WTC11 (cell line): ENCODE measurements around the gene FSD1L. TPM values are rescaled to one million over a fixed set of nuclear protein-coding genes. Genes with fewer than 3 reads are reported as not detected.

Experiments
- EMX1 ChIP-seq: fragments of 250-450 bp; sonication (Bioruptor Pico); IDR thresholded peaks from 2 replicates; pipeline ENCODE4 v1.8.0; 2021; ENCODE audit warnings: mild to moderate bottlenecking
- FOXP1 ChIP-seq: sonication (generic); formaldehyde crosslinking; IDR thresholded peaks from 2 replicates; pipeline ENCODE4 v1.8.0; 2022; ENCODE audit warnings: missing genetic modification reagents, mild to moderate bottlenecking, moderate library complexity, borderline replicate concordance
- GTF2I ChIP-seq: fragments of 250-450 bp; sonication (Bioruptor Pico); conservative IDR thresholded peaks from 2 replicates; pipeline ENCODE4 v1.4.0; 2021; ENCODE audit warnings: mild to moderate bottlenecking
- KAT7 ChIP-seq: sonication (generic); formaldehyde crosslinking; IDR thresholded peaks from 2 replicates; pipeline ENCODE4 v1.8.1; 2023; ENCODE audit warnings: missing genetic modification reagents, mild to moderate bottlenecking, borderline replicate concordance
- NR2C2 ChIP-seq: sonication (generic); formaldehyde crosslinking; IDR thresholded peaks from 2 replicates; pipeline ENCODE4 v1.8.0; 2022; ENCODE audit warnings: mild to moderate bottlenecking, missing genetic modification reagents
- SMAD3 ChIP-seq: sonication (generic); formaldehyde crosslinking; IDR thresholded peaks from 2 replicates; pipeline ENCODE4 v1.8.0; 2022; ENCODE audit warnings: missing genetic modification reagents, mild to moderate bottlenecking, borderline replicate concordance
- ZNF396 ChIP-seq: fragments of 250-450 bp; sonication (Bioruptor Pico); IDR thresholded peaks from 2 replicates; pipeline ENCODE4 v1.8.0; 2021; ENCODE audit warnings: mild to moderate bottlenecking, moderate library complexity, borderline replicate concordance
- total RNA-seq: library from RNA; stranded (reverse); gene quantifications from 3 replicates; pipeline ENCODE4 v1.2.3, GENCODE V29; 2021
- TF ChIP-seq, protein P1 (sequence below): sonication (generic); formaldehyde crosslinking; IDR thresholded peaks from 2 replicates; pipeline ENCODE4 v1.8.0; 2023; ENCODE audit warnings: missing genetic modification reagents
- TF ChIP-seq, protein P2 (sequence below): fragments of 250-450 bp; sonication (Bioruptor Pico); conservative IDR thresholded peaks from 2 replicates; pipeline ENCODE4 v1.9.0; 2021; ENCODE audit warnings: mild to moderate bottlenecking
- TF ChIP-seq, protein P3 (sequence below): fragments of 250-450 bp; sonication (Bioruptor Pico); IDR thresholded peaks from 2 replicates; pipeline ENCODE4 v1.9.0; 2021; ENCODE audit warnings: moderate library complexity, mild to moderate bottlenecking, inconsistent platforms, borderline replicate concordance
- TF ChIP-seq, protein P4 (sequence below): sonication (generic); formaldehyde crosslinking; IDR thresholded peaks from 2 replicates; pipeline ENCODE4 v1.8.1; 2023; ENCODE audit warnings: mild to moderate bottlenecking, missing genetic modification reagents
- TF ChIP-seq, protein P5 (sequence below): sonication (generic); formaldehyde crosslinking; IDR thresholded peaks from 2 replicates; pipeline ENCODE4 v1.8.0; 2023; ENCODE audit warnings: missing genetic modification reagents, mild to moderate bottlenecking, borderline replicate concordance
- TF ChIP-seq, protein P6 (sequence below): sonication (generic); formaldehyde crosslinking; IDR thresholded peaks from 2 replicates; pipeline ENCODE4 v1.8.0; 2023; ENCODE audit warnings: mild to moderate bottlenecking, missing genetic modification reagents
- TF ChIP-seq, protein P7 (sequence below): sonication (generic); formaldehyde crosslinking; IDR thresholded peaks from 2 replicates; pipeline ENCODE4 v1.8.1; 2022; ENCODE audit warnings: low read depth, missing genetic modification reagents, borderline replicate concordance
- TF ChIP-seq, protein P8 (sequence below): sonication (generic); formaldehyde crosslinking; conservative IDR thresholded peaks from 2 replicates; pipeline ENCODE4 v1.8.1; 2023; ENCODE audit warnings: mild to moderate bottlenecking, low read depth, missing genetic modification reagents, moderate library complexity
- TF ChIP-seq, protein P9 (sequence below): fragments of 200-600 bp; IDR thresholded peaks from 2 replicates; pipeline ENCODE4 v1.8.0; 2022; ENCODE audit warnings: antibody characterized with exemption

FSD1L gene
- total RNA-seq, 1 experiment from 2014 or later, result 5.3 TPM

DNA sequence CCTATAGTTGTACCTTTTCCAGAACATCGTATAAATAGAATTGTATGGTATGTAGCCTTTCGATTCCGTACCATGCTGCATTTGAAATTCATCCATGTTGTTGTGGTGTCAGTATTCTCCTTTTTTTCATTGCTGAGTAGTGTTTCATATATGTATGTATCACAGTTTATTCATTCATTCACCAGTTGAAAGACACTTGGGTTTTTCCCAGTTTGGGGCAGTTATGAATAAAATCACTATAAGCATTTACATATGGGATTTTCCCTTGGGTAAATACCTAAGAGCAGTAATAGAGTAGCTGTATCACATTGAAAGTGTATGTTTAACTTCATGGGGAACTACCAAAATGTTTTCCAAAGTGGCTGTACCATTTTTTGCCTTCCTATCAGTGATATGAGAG is 94.0 kb downstream of the FSD1L start (continued):
- TF ChIP-seq, protein P1, sequence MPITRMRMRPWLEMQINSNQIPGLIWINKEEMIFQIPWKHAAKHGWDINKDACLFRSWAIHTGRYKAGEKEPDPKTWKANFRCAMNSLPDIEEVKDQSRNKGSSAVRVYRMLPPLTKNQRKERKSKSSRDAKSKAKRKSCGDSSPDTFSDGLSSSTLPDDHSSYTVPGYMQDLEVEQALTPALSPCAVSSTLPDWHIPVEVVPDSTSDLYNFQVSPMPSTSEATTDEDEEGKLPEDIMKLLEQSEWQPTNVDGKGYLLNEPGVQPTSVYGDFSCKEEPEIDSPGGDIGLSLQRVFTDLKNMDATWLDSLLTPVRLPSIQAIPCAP (CRISPR knock-in tag), result no peak
- TF ChIP-seq, protein P2, sequence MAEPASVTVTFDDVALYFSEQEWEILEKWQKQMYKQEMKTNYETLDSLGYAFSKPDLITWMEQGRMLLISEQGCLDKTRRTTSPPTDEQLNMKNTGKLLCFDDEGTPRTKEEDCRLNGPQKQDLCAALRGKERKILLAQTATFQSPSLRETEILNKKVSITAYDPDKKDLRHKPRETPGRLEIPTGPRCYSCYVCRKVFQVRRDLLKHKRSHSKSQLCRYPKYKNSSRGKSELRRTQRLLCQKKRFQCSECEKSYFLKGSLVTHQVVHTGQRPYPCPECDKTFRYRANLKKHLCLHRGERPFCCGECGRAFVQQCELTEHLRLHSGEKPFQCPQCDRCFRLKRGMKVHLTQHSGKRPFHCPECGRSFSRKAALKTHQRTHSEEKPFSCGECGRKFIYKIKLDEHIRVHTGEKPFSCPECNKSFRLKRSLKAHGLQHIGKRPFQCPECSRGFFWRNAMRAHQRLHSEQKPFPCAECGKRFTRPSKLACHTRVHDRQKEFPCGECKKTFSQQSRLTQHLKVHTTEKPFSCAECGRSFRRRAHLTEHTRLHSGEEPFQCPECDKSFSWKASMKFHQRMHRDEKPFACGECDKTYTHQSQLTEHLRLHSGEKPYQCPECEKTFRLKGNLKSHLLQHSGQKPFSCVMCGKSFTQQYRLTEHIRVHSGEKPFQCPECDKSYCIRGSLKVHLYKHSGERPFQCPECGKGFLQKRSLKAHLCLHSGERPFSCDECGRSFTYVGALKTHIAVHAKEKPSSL (CRISPR knock-in tag), result no peak
- TF ChIP-seq, protein P3, sequence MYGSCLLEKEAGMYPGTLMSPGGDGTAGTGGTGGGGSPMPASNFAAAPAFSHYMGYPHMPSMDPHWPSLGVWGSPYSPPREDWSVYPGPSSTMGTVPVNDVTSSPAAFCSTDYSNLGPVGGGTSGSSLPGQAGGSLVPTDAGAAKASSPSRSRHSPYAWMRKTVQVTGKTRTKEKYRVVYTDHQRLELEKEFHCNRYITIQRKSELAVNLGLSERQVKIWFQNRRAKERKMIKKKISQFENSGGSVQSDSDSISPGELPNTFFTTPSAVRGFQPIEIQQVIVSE (CRISPR knock-in tag), result no peak
- TF ChIP-seq, protein P4, sequence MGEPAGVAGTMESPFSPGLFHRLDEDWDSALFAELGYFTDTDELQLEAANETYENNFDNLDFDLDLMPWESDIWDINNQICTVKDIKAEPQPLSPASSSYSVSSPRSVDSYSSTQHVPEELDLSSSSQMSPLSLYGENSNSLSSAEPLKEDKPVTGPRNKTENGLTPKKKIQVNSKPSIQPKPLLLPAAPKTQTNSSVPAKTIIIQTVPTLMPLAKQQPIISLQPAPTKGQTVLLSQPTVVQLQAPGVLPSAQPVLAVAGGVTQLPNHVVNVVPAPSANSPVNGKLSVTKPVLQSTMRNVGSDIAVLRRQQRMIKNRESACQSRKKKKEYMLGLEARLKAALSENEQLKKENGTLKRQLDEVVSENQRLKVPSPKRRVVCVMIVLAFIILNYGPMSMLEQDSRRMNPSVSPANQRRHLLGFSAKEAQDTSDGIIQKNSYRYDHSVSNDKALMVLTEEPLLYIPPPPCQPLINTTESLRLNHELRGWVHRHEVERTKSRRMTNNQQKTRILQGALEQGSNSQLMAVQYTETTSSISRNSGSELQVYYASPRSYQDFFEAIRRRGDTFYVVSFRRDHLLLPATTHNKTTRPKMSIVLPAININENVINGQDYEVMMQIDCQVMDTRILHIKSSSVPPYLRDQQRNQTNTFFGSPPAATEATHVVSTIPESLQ (CRISPR knock-in tag), result no peak
- TF ChIP-seq NR2C2 (CRISPR knock-in tag) (no peak), EMX1 (no peak), FOXP1 (CRISPR knock-in tag) (no peak), KAT7 (CRISPR knock-in tag) (no peak), SMAD3 (CRISPR knock-in tag) (no peak), ZNF396 (CRISPR knock-in tag) (no peak), GTF2I (CRISPR knock-in tag) (no peak)
- TF ChIP-seq, protein P5, sequence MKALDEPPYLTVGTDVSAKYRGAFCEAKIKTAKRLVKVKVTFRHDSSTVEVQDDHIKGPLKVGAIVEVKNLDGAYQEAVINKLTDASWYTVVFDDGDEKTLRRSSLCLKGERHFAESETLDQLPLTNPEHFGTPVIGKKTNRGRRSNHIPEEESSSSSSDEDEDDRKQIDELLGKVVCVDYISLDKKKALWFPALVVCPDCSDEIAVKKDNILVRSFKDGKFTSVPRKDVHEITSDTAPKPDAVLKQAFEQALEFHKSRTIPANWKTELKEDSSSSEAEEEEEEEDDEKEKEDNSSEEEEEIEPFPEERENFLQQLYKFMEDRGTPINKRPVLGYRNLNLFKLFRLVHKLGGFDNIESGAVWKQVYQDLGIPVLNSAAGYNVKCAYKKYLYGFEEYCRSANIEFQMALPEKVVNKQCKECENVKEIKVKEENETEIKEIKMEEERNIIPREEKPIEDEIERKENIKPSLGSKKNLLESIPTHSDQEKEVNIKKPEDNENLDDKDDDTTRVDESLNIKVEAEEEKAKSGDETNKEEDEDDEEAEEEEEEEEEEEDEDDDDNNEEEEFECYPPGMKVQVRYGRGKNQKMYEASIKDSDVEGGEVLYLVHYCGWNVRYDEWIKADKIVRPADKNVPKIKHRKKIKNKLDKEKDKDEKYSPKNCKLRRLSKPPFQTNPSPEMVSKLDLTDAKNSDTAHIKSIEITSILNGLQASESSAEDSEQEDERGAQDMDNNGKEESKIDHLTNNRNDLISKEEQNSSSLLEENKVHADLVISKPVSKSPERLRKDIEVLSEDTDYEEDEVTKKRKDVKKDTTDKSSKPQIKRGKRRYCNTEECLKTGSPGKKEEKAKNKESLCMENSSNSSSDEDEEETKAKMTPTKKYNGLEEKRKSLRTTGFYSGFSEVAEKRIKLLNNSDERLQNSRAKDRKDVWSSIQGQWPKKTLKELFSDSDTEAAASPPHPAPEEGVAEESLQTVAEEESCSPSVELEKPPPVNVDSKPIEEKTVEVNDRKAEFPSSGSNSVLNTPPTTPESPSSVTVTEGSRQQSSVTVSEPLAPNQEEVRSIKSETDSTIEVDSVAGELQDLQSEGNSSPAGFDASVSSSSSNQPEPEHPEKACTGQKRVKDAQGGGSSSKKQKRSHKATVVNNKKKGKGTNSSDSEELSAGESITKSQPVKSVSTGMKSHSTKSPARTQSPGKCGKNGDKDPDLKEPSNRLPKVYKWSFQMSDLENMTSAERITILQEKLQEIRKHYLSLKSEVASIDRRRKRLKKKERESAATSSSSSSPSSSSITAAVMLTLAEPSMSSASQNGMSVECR (CRISPR knock-in tag), result no peak
- TF ChIP-seq, protein P6, sequence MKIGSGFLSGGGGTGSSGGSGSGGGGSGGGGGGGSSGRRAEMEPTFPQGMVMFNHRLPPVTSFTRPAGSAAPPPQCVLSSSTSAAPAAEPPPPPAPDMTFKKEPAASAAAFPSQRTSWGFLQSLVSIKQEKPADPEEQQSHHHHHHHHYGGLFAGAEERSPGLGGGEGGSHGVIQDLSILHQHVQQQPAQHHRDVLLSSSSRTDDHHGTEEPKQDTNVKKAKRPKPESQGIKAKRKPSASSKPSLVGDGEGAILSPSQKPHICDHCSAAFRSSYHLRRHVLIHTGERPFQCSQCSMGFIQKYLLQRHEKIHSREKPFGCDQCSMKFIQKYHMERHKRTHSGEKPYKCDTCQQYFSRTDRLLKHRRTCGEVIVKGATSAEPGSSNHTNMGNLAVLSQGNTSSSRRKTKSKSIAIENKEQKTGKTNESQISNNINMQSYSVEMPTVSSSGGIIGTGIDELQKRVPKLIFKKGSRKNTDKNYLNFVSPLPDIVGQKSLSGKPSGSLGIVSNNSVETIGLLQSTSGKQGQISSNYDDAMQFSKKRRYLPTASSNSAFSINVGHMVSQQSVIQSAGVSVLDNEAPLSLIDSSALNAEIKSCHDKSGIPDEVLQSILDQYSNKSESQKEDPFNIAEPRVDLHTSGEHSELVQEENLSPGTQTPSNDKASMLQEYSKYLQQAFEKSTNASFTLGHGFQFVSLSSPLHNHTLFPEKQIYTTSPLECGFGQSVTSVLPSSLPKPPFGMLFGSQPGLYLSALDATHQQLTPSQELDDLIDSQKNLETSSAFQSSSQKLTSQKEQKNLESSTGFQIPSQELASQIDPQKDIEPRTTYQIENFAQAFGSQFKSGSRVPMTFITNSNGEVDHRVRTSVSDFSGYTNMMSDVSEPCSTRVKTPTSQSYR (CRISPR knock-in tag), result no peak
- TF ChIP-seq, protein P7, sequence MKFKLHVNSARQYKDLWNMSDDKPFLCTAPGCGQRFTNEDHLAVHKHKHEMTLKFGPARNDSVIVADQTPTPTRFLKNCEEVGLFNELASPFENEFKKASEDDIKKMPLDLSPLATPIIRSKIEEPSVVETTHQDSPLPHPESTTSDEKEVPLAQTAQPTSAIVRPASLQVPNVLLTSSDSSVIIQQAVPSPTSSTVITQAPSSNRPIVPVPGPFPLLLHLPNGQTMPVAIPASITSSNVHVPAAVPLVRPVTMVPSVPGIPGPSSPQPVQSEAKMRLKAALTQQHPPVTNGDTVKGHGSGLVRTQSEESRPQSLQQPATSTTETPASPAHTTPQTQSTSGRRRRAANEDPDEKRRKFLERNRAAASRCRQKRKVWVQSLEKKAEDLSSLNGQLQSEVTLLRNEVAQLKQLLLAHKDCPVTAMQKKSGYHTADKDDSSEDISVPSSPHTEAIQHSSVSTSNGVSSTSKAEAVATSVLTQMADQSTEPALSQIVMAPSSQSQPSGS (CRISPR knock-in tag), result no peak
- TF ChIP-seq, protein P8, sequence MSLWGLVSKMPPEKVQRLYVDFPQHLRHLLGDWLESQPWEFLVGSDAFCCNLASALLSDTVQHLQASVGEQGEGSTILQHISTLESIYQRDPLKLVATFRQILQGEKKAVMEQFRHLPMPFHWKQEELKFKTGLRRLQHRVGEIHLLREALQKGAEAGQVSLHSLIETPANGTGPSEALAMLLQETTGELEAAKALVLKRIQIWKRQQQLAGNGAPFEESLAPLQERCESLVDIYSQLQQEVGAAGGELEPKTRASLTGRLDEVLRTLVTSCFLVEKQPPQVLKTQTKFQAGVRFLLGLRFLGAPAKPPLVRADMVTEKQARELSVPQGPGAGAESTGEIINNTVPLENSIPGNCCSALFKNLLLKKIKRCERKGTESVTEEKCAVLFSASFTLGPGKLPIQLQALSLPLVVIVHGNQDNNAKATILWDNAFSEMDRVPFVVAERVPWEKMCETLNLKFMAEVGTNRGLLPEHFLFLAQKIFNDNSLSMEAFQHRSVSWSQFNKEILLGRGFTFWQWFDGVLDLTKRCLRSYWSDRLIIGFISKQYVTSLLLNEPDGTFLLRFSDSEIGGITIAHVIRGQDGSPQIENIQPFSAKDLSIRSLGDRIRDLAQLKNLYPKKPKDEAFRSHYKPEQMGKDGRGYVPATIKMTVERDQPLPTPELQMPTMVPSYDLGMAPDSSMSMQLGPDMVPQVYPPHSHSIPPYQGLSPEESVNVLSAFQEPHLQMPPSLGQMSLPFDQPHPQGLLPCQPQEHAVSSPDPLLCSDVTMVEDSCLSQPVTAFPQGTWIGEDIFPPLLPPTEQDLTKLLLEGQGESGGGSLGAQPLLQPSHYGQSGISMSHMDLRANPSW (CRISPR knock-in tag), result no peak
- TF ChIP-seq, protein P9, sequence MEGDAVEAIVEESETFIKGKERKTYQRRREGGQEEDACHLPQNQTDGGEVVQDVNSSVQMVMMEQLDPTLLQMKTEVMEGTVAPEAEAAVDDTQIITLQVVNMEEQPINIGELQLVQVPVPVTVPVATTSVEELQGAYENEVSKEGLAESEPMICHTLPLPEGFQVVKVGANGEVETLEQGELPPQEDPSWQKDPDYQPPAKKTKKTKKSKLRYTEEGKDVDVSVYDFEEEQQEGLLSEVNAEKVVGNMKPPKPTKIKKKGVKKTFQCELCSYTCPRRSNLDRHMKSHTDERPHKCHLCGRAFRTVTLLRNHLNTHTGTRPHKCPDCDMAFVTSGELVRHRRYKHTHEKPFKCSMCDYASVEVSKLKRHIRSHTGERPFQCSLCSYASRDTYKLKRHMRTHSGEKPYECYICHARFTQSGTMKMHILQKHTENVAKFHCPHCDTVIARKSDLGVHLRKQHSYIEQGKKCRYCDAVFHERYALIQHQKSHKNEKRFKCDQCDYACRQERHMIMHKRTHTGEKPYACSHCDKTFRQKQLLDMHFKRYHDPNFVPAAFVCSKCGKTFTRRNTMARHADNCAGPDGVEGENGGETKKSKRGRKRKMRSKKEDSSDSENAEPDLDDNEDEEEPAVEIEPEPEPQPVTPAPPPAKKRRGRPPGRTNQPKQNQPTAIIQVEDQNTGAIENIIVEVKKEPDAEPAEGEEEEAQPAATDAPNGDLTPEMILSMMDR, result no peak
- TF ChIP-seq, all 79 proteins: peak for 0
